HG02973 (cell line): ENCODE measurements around the gene HPCA.

Source experiments
- ATAC-seq: cut with Tn5 transposase; IDR thresholded peaks from one replicate; pipeline ENCODE4 v1.9.1; 2021; ENCODE audit warnings: moderate library complexity; ENCODE audit not compliant: unreplicated experiment

HPCA gene

GRCh38 chr1:32888677-32889420 lies 2.6 kb downstream of the HPCA start:
- no peak for ATAC-seq

DNA sequence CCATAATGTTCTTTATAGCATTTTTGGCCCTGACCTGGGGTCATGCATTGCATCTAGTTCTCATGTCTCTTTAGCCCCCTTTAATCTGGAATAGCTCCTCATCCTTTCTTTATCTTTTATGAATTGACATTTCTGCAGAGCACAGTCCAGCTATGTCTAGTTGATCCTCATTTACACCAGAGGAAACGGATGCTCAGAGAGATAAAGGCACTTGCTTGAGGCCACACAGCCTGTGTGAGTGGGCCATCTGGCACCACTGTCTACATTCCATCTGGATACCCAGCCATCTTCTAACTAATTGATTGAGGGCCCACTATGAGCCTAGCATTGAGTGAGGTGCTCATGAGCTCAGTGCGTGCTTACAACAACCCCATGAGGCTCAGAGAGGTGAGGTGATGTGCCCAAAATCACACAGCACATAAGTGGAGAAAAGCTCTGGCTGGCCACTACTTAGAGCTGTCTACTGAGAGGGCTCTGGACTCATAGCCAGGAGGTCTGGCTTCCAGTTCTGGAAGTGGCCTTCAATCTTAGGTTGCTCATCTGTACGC lies 3.5 kb downstream of the HPCA start:
- ATAC-seq, result no peak

GRCh38 chr1:32890516-32891240 lies 4.4 kb downstream of the HPCA start:
- ATAC-seq, result no peak

DNA sequence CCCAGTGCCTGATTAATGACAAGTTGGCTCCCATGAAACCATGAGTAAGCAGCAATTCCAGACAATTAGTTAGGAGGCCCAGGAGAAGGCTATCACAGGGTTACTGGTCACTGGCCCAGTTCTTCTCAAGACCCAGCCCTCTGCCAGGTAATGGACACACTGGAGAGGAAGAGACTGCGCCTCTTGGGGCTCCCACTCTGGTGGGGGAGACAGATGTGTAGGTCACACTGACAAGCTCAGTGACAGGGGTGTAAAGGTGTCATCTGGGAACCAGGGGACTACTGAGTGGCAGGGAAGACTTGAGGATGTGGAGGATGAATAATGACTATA lies 4.9 kb downstream of the HPCA start:
- ATAC-seq, result no peak

DNA sequence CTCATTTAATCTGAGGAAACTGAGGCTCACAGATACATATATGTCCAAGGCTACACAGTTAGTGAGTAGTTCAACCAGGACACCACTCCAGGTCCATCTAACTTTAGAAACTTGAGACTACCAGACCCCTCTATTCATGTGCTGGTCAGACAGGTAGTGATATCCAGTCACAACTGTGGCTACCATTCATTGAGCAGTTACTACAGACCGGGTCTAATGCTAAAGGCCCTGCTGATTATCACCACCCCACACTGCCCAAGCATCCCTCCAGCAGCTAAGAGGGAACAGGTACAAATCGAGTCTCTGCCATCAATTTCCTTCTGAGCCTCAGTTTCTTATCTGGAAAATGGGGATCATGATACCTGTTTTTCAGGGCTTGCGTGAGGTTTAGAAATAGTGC lies 5.3 kb downstream of the HPCA start:
- no peak for ATAC-seq

DNA sequence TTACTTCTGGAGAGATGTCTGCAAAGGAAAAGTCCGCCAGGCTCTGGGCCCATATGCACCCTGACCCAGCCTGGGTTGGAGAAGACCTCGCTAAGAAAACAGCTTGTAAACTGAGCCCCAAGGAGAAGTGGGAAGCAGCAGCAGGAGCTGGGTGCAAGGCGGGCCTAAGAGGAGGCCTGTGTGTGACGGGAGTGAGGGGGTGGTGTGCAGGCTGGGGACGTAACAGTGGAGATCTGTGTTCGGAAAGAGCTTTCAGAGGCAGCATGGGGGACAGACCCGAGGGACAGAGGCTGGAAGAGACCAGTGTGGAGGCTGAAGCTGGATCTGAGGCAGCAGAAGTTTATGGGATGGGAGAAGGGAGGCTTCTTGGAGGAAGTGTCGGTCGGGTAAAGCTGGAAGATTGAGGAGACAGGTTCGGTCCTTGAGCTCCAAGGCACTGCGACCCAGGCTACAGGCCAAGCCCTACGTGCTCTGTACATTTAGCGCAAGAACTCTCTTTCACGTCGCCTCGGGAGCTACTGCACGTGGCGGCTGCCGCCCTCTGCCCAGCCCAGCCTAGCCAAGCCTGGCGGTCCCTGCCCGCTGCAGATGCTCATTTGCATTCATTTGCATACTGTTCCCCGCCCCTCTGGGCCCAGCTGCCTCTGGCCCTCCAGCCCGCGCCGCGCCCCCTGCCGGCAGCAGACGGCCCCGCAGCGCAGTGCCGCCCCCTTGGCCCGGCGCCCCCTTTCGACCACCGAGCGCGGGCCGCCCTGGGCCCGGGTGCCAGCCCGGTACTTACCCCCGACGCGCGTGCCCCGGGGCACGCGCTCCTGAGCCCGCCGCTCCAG lies 6.3 kb downstream of the HPCA start:
- no peak for ATAC-seq

DNA sequence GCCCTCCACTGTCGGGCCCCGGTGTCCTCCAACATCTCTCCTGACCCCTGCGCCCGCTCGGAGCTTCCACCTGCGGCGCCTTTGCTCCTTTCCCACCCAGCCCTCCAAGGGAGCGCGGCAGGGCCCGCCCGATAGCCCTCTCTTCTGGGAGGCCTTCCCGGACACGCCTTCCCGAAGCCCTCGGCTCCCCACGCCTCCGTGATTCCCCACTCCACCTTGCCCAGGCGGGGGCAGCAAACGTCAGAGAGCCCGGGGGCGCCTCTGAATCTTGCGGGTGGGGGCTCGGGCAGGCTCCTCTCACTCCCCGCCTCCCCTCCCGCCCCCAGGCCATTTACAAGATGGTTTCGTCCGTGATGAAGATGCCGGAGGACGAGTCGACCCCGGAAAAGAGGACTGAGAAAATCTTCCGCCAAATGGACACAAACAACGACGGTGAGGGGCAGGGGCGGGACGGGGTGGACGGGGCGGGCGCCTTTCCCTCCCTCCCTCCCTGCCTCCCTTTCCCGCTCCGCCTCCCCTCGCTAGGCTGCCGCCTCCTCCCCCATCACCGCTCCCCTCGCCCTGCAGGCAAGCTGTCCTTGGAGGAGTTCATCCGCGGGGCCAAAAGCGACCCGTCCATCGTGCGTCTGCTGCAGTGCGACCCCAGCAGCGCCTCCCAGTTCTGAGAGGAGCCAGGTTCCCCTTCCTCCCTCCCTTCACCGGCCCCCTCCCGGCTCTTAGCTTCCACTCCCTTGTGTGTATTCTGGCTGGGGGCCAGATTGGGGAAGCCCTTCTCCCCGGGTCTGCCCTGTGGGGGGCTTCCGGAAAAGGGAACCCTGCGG lies 7.1 kb downstream of the HPCA start:
- no peak for ATAC-seq

DNA sequence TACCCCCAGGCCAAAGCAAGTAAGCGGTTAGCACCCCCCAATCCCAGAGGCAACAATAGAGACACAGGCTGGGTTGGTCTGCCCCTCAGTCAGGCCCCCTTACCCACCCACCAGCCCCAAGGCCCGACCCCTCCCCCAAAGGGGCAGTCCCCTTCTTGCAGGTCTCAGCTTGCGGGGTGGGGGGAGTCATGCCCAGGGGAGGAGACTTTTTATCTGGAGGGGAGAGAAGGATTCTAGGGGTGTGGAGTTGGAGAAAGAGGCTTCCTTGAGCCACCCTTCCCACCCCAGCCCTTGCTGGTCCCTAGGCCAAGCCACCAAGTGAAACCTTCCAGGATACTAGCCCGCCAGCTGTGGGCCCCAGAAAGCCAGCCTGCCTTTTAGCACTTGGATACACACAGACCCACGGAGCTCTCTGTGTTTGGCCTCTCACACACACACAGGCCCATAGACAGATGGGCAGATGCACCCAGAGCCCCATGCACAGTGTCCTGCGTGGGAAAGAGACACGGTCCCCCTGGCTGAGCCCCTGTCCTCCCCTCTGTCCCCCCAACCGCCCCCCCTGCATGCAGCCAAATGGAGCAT lies 7.8 kb downstream of the HPCA start:
- no peak for ATAC-seq

DNA sequence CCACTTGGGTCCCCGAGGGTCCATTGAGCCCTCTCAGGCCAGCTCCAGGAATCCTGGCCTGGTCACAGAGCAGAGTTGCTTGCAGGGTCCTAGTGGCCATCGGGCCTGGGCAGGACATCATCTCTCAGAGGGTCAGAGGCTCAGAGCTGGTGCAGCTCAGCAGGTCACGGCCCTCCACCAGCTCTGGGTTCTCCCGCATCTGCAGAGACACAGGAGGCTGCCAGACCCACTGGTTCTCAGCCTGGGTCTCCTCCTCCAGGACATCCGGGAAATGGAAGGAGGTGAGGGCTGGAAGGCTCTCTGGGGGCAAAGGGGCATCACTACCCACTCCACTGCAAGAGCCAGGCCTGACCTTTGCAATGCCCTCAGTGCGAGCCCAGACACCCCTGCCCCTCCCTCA lies 8.4 kb downstream of the HPCA start:
- no peak for ATAC-seq

DNA sequence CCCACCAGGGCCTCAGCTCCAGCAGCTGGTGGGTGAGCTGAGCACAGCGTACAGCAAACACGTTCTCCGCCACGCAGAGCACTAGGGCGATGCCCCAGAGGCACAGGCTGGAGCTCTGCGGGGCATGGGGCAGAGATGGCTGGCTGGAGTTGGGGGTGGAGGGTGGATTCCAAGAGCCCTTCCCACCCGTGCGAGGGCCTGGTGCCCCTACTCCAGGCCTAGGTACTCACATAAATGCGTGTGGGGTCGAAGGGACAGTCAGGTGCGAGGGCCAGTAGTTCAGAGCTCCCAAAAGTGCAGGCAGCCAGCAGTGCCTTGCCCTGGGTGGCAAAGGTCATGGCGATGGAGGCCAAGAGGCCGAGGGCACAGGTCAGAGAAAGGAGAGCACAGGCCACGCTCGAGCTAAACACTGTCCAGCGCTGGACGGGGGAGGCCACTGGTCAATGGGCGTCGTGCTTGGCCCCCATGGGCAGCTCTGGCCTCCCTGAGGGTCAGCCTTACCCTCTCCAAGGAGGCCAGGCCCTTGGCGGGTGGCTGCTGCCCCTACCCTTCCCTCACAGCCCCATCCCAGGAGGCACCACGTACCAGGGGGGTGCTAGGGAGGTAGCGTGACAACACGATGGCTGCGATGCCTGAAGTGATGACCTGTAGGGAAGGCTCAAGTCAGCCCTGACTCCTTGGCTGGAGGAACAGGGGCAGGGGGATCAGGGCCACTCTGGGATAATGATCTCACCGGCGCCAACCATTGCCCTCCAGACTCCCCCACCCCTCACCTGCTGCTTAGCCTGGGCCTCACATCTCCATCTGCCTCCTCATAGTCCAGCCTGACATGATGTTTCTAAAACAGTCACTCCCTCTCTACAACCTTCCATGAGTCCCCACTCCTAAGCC lies 9.3 kb downstream of the HPCA start:
- ATAC-seq, result no peak

DNA sequence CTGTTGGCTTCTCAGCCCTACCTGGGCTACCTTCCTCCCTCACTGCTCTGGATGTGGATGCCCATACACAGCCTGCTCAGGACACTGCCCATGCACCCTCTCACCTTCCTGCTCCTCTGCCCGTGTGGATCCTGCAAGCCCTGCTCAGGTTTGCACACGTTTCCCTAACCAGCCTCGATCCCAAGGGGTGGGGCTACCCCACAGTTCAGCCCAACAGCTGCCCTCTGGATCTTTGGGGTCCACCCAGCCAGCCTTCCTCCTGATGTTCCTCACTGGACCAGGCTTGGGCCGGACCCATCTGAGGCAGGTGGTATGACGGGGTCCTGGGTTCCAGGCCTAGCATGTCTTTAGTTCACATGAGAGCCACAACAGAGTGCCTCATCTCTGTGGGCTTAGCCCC lies 10.2 kb downstream of the HPCA start:
- no peak for ATAC-seq

- ATAC-seq, result no peak
These were observed 11.1 kb downstream of the HPCA start for GRCh38 chr1:32897082-32898049.

DNA sequence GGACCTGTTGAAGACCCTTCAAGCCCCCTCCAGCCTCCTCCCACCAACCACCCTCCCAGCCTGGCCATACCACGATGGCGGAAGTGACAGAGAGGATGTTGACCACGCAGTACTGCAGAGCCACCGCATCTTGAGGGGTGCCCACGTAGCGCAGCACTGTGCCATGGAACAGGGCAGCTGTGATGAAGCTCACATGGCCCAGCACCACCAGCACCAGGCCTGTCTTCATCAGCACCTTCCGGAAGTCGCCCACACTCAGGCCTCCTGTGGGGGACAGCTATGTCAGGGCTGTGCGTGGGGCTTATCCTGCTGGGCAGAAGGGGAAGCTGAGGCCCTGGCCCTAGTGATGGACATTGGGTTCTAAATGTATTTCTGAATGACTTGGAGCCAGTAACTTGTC lies 11.8 kb downstream of the HPCA start:
- no peak for ATAC-seq

DNA sequence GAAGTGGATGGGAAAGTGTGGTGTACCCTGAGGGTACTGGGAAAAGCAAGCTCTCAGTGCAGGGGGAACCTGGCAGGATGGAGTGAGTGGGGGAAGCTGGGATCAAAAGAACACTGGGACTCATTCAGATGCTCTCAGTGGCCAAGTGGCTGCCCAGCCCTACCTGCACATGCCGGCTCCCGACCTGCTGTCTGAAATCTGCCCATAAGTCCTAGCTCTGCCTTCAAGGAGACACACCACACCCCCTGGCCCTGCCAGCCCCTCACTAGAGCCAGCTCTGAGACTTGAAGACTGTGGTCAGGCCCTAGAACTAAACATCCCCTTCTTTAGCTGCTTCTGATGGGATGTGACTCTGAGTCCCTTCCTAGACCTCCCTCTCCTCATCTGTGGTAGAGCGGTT lies 12.7 kb downstream of the HPCA start:
- ATAC-seq, result no peak

- no peak for ATAC-seq
These were observed 13.4 kb downstream of the HPCA start for GRCh38 chr1:32899586-32900296.

- ATAC-seq, result no peak
These were observed 14.2 kb downstream of the HPCA start for GRCh38 chr1:32900371-32900955.
